LoVo (cell line): Measurements from ENCODE around the gene RICTOR.
A peak's percentile ranks its signal among the peaks of the same experiment; 100 is the strongest.

Experiments used
- DNase-seq: peaks from one replicate; pipeline ENCODE4 v3.0.0-alpha.2; 2016; ENCODE audit warnings: low spot score

Gene RICTOR

GRCh38 chr5:39100301-39100850, 26.2 kb upstream of the RICTOR start:
- DNase-seq: no peak

DNA sequence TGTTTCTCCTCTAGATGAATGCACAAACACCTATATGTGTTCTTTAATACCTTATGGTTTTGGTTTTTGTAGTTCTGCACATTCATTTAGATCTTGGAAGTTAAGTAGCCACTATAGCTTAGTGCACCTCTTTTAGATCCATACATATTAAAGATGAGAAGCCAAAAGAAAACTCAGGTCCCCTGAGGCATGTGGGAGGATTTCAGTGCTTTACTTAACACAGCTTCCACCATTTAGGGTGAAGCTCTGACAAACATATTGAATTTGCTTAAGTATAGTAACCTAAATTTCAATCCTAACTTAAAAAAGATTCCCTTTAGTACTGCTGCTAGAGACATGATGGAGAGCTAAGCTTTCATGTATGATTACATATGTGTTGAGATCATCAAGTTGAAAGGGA, 25.6 kb upstream of the RICTOR start:
- no peak for DNase-seq

- no peak for DNase-seq
Measured at GRCh38 chr5:39093352-39093751, 19.2 kb upstream of the RICTOR start.

GRCh38 chr5:39092581-39093351, 18.6 kb upstream of the RICTOR start:
- DNase-seq: peak; percentile 57

DNA sequence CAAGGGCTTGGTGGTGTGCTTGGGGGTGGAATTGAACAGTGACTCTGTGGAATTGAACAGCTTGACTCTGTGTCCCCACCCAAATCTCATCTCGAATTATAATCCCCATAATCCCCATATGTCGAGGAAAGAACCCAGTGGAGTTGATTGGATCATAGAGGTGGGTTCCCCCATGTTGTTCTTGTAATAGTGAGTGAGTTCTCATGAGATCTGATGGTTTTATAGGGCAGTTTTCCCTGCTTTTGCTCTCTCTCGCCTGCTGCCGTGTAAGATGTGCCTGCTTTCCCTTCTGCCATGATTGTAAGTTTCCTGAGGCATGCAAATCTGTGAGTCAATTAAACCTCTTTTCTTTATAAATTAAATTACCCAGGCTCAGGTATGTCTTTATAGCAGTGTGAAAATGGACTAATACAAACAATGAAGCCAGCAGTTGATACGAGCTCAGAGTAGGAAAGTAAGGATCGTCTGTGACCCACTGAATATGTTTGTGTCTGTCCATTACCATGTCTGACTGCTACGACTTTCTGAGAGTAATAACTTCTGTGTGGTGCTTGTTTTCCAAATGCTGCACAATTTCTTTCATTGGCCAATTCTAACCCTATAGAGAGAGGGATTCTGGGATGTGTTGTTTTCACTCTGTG, 17.9 kb upstream of the RICTOR start:
- no peak for DNase-seq

- DNase-seq: no peak
Measured at GRCh38 chr5:39083968-39084367, 9.8 kb upstream of the RICTOR start.

DNA sequence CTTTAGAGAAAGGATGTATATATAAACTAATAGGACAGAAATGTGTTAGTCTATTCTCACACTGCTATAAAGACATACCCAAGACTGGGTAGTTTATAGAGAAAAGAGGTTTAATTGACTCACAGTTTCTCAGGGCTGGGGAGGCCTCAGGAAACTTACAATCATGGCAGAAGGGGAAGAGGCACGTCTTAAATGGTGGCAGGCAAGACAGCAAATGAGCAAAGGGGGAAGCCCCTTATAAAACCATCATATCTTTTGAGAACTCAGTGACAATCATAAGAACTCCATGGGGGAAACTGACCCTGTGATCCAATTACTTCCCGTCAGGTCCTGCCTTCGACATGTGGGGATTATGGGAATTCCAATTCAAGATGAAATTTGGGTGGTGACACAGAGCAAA, 8.8 kb upstream of the RICTOR start:
- no peak for DNase-seq

DNA sequence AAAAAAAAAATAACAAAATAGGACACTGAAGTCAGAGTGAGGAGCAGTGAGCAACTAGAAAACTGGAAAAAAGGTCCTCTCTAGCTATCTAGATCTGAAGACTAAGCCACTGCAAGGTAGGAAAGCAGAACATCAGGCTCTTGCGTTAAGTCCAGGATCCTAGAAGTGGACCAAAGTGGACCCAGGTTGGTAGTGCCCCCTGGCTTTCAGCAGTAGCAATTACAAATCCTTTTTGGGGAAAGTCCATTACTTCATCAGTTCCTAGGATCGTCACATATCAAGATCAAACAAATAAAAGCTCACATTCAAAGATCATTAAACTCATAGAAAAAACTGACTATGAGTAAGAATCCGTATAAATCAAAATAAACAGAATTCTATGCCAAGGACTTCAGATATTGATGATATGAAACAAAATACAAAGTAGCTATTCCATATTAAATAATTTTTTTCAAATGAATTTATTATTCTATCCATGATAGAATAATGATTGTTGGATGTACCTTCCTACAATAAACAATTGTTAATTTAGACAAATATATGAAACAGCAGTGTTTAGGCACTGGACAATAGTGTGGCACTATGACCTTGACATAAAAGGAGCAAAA, 6.5 kb upstream of the RICTOR start:
- DNase-seq: peak; percentile 61

- no peak for DNase-seq
Measured at GRCh38 chr5:39080168-39080567, 6.0 kb upstream of the RICTOR start.

GRCh38 chr5:39079147-39079546, 4.9 kb upstream of the RICTOR start:
- DNase-seq: no peak

- DNase-seq: peak; percentile 70
Measured at GRCh38 chr5:39076757-39077728, 2.8 kb upstream of the RICTOR start.

DNA sequence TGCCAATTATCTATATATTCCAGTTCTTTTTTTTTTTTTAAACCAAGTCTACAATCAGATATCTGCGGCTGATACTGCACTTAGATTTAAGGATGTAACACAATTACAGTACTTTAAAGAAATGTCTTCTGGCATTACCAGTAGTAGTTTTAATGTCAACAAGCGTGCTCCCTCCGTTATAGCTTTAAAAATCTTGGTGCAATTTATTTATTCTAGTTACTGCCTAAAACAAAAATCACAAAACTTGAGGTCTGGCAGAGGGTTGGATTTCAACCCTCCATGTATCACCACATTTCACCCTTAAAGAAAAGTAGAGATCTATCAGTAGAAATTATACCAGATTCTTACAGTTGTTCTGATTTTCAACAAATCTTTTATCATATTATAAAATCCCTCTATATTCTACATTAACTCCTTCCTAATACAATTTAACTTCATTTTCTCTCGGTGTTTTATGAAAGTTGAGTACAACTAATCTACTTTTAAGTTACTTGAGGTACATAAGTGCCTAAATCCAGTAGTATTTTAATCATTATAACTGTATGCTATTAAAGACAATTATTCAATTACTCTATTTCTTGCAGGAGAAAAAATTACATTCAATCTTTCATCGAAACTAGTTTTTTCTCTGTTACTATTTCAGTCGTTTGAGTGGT, 2.0 kb upstream of the RICTOR start:
- no peak for DNase-seq

DNA sequence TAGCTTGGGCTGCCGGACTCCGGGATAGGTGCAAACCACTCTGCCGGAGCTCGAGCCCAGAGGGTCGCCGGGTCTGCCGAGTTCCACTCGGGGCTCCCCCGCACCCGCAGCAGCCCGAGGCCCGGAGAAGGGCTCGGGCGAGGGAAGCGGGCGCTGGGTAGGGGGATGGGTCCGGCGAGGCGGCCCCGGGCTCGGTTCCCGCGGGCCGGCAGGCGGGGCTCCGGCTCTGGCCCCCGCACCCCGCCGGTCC, 507 bp downstream of the RICTOR start:
- DNase-seq: peak; percentile 11

DNA sequence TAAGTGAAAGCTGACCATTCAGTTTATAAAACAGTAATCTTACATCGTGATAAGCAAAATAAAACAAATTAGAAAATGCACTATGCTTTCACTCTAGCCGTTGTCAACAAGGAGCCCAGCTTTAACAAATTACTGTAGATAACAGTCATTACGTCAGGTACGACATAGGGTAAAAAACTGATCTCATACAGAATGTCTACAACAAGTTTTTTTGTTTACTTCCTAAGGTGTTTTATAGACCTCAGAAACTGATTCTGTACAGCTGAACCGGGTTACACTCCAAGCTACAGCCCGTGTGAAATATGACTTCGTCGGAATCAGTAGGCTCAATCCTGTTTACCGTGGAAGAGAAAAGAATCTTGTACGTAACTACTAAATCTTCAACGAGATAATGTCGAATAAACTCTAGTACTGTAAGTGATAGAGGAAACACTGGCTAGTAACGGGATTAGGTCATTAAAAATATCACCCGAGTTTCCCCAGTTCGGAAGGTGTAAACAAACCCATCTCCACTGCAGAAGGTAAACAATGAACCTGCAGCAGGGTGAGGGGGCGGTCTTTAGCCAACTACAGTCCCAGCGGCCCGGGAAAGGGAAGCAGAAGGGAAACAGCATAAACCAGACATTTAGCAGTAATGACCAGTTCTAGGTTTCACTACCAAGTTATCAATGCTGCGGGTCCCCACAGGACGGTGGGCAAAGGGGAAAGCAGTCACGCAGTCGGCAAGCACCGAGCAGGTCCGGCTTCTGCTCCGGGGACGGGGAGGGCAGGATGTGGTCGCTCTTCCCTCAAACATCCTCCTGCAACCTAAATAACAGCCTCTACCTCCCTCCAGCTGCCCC, 1.1 kb downstream of the RICTOR start:
- peak; percentile 58 for DNase-seq

- DNase-seq: no peak
Measured at GRCh38 chr5:39068099-39068498, 6.1 kb downstream of the RICTOR start.

DNA sequence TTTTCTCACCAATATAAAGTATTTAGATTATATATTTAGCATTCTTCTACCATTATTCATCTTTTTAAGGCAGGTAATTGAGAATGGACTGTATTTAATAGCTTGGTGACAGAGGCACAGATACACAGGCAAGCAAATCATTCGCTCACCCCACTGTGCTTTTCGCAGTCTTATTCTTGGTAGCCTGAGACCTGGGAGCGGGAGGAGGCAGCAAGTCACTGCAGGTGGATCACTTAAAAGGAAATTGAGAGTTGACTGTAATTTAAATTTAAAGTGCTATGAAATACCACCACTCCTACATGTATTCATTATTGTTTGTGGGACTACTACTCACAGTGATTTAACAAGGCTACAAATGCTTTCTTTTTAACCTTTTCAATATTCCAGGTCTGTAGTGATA, 9.7 kb downstream of the RICTOR start:
- no peak for DNase-seq

DNA sequence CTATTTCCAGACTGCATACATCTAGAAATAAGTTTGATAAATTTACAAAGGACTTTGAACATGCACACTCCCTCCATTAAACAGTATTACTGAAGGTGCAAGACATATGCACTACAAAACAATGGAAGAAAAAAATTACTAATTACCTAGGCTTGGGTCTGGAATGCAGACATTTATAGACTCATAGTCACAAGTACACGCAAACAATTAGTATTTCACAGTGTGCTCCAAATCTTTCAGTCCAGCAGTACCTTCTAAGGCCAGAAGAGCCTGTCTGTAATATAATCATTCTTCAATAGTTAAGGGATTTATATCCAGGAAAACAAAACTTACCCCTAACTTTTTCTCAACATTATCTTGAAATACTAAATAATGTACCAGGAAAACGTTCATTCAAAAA, 11.2 kb downstream of the RICTOR start:
- no peak for DNase-seq

GRCh38 chr5:39062530-39062929, 11.7 kb downstream of the RICTOR start:
- no peak for DNase-seq

DNA sequence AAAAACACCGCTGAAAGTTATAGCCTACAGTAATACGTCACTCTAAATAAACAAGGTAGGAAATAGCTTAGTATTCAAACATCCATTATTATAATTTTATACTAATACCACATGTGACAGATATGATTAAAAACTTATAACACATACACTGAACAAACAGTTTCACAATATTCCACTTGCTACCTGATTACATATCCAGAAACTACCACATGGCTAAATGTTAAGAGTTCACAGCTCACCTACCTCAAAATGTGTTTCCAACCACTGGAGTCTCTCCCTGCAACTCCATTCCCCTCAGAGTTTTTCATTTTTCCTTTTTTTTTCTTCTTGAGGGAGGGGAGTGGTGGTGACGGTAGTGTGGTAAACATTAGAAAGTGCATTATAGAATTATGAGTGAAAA, 12.1 kb downstream of the RICTOR start:
- no peak for DNase-seq

- no peak for DNase-seq
Measured at GRCh38 chr5:39059064-39059463, 15.1 kb downstream of the RICTOR start.
